PC-3 (cell line): ENCODE data around the gene PRDM15. TPM values are rescaled to one million over a fixed set of nuclear protein-coding genes. Genes with fewer than 3 reads are reported as not detected.

Experiments used
- ATAC-seq: fragments of 200-7000 bp; cut with Tn5 transposase; 2 replicates; pipeline ENCODE4 v1.9.1; 2020; ENCODE audit warnings: mild to moderate bottlenecking, moderate library complexity
- BruUV-seq: library from RNA; stranded (reverse); fragments of 400-500 nt; replicated peaks from 2 replicates; lab custom pipeline; 2021; lab: Mats Ljungman, UMichigan
- CTCF ChIA-PET: fragments of 300-600 bp; sonication (Branson Sonifier 250); formaldehyde crosslinking; loops from one replicate; lab custom pipeline; 2022; ENCODE audit warnings: antibody characterized with exemption; lab: Charles Lee
- POLR2A ChIA-PET: fragments of 300-600 bp; sonication (Branson Sonifier 250); formaldehyde crosslinking; loops from one replicate; lab custom pipeline; 2022; ENCODE audit warnings: antibody characterized with exemption; ENCODE audit not compliant: unreplicated experiment; lab: Charles Lee
- DNase-seq: peaks from one replicate; pipeline ENCODE4 v3.0.0-alpha.2; 2015
- H2AFZ ChIP-seq: fragments of 300-600 bp; sonication (generic); 2 replicates; pipeline ENCODE4 v1.6.0; 2016; ENCODE audit warnings: antibody characterized with exemption, low read length
- H3F3A ChIP-seq: fragments of 300-600 bp; sonication (generic); one replicate; pipeline ENCODE4 v1.6.0; 2017; ENCODE audit warnings: antibody characterized with exemption, low read length, control low read depth, mild to moderate bottlenecking; ENCODE audit not compliant: unreplicated experiment
- H3K27ac ChIP-seq: fragments of 300-600 bp; sonication (generic); 2 replicates; pipeline ENCODE4 v1.5.1; 2016; ENCODE audit warnings: mild to moderate bottlenecking, low read length
- H3K27me3 ChIP-seq: fragments of 300-600 bp; sonication (generic); 2 replicates; pipeline ENCODE4 v1.6.1; 2016; ENCODE audit warnings: low read length, mixed read lengths
- H3K36me3 ChIP-seq: fragments of 300-600 bp; sonication (generic); 2 replicates; pipeline ENCODE4 v1.6.1; 2016; ENCODE audit warnings: low read depth, mixed run types, low read length, mixed read lengths
- H3K4me1 ChIP-seq: fragments of 300-600 bp; sonication (generic); 2 replicates; pipeline ENCODE4 v1.5.1; 2016; ENCODE audit warnings: low read length; ENCODE audit not compliant: insufficient read depth
- H3K4me2 ChIP-seq: fragments of 300-600 bp; sonication (generic); 2 replicates; pipeline ENCODE4 v1.6.0; 2016; ENCODE audit warnings: low read length
- H3K4me3 ChIP-seq: fragments of 300-600 bp; sonication (generic); 2 replicates; pipeline ENCODE4 v1.5.1; 2016; ENCODE audit warnings: mild to moderate bottlenecking, low read length, mixed read lengths
- H3K79me2 ChIP-seq: fragments of 300-600 bp; sonication (generic); 2 replicates; pipeline ENCODE4 v1.6.1; 2017; ENCODE audit warnings: low read length, mixed read lengths
- H3K9ac ChIP-seq: fragments of 300-600 bp; sonication (generic); 2 replicates; pipeline ENCODE4 v1.6.0; 2016; ENCODE audit warnings: mild to moderate bottlenecking, low read length
- H3K9me2 ChIP-seq: fragments of 300-600 bp; sonication (generic); replicated peaks from 2 replicates; pipeline ENCODE4 v1.6.1; 2016; ENCODE audit warnings: mixed run types, low read length, mixed read lengths
- H3K9me3 ChIP-seq: fragments of 300-600 bp; sonication (generic); 2 replicates; pipeline ENCODE4 v1.6.1; 2016; ENCODE audit warnings: low read length, mixed read lengths
- H4K20me1 ChIP-seq: fragments of 300-600 bp; sonication (generic); 2 replicates; pipeline ENCODE4 v1.6.1; 2016; ENCODE audit warnings: low read length, mixed read lengths
- CTCF ChIP-seq: fragments of 300-600 bp; sonication (generic); conservative IDR thresholded peaks from 2 replicates; pipeline ENCODE4 v1.5.1; 2017; ENCODE audit warnings: antibody characterized with exemption, low read depth, mild to moderate bottlenecking, low read length
- EZH2 ChIP-seq: fragments of 300-600 bp; sonication (generic); IDR thresholded peaks from one replicate; pipeline ENCODE4 v1.6.1; 2017; ENCODE audit warnings: antibody characterized with exemption, mild to moderate bottlenecking, low read length; ENCODE audit not compliant: unreplicated experiment
- EZH2phosphoT487 ChIP-seq: fragments of 300-600 bp; sonication (generic); IDR thresholded peaks from 2 replicates; pipeline ENCODE4 v1.6.1; 2018; ENCODE audit warnings: mild to moderate bottlenecking, antibody characterized with exemption, low read length, borderline replicate concordance
- intact Hi-C: fragments of 100-400 bp; cut with micrococcal nuclease; formaldehyde crosslinking; loops from 2 replicates; pipeline ENCODE4 v1.9.0; 2023
- total RNA-seq: library from RNA; depleted of rRNA; stranded (reverse); fragments of >200 nt; gene quantifications from 2 replicates; pipeline ENCODE4 v1.2.3, GENCODE V29; 2014

The PRDM15 gene
- total RNA-seq, 1 experiment from 2014 or later, result 13.4 TPM

GRCh38 chr21:41825216-41825615, 53.9 kb downstream of the PRDM15 start:
- CTCF ChIA-PET, result no interaction called here
- no TSS peak for BruUV-seq

GRCh38 chr21:41824466-41825207, 54.5 kb downstream of the PRDM15 start:
- no peak overlapping the region for H3K4me3 ChIP-seq
- no peak for TF ChIP-seq EZH2
- no peak for TF ChIP-seq EZH2phosphoT487
- POLR2A ChIA-PET, result no interaction called here
- intact Hi-C loops, result no loop called here
- H3K36me3 ChIP-seq, result no peaks in the 10 kb centered on the region; the same call in 1 of the 2 replicates
- H3K27me3 ChIP-seq, result no peaks in the 10 kb centered on the region
- no peaks in the 10 kb centered on the region for H3K79me2 ChIP-seq
- H3K9me2 ChIP-seq, result no peaks in the 10 kb centered on the region
- H3F3A ChIP-seq, result no peaks in the 10 kb centered on the region
- H3K9ac ChIP-seq, result no peak overlapping the region
- no peaks in the 10 kb centered on the region for H4K20me1 ChIP-seq
- BruUV-seq, result no TSS peak
- H3K9me3 ChIP-seq, result no peaks in the 10 kb centered on the region
- H2AFZ ChIP-seq, result no peak overlapping the region
- DNase-seq (no peak), ATAC-seq (no peak)
- H3K4me1 ChIP-seq, result peaks cover 5% of the 10 kb centered on the region; the same call in 1 of the 2 replicates
- CTCF ChIA-PET, result no interaction called here
- no peak overlapping the region for H3K27ac ChIP-seq
- no peak overlapping the region for H3K4me2 ChIP-seq

More at GRCh38 chr21:41825216-41825615, 53.9 kb downstream of the PRDM15 start:
- H3K9me2 ChIP-seq, result no peaks in the 10 kb centered on the region
- TF ChIP-seq EZH2phosphoT487 (no peak), EZH2 (no peak)
- no peak overlapping the region for H3K4me2 ChIP-seq
- no peak overlapping the region for H3K9ac ChIP-seq
- H3K9me3 ChIP-seq, result no peaks in the 10 kb centered on the region
- no peaks in the 10 kb centered on the region; the same call in 1 of the 2 replicates for H3K36me3 ChIP-seq
- H3K27me3 ChIP-seq, result no peaks in the 10 kb centered on the region
- POLR2A ChIA-PET, result no interaction called here
- peaks cover 5% of the 10 kb centered on the region; the same call in 1 of the 2 replicates for H3K4me1 ChIP-seq
- H3K27ac ChIP-seq, result no peak overlapping the region
- no peaks in the 10 kb centered on the region for H4K20me1 ChIP-seq
- no peaks in the 10 kb centered on the region for H3K79me2 ChIP-seq
- ATAC-seq, result no peak
- H3F3A ChIP-seq, result no peaks in the 10 kb centered on the region
- no peak for DNase-seq
- intact Hi-C loops, result no loop called here
- H3K4me3 ChIP-seq, result no peak overlapping the region
- H2AFZ ChIP-seq, result no peak overlapping the region

- no peaks in the 10 kb centered on the region for H3K9me2 ChIP-seq
- DNase-seq (no peak), ATAC-seq (no peak)
- no peak overlapping the region for H3K4me3 ChIP-seq
- BruUV-seq, result no TSS peak
- TF ChIP-seq EZH2phosphoT487 (no peak), CTCF (no peak), EZH2 (no peak)
- intact Hi-C loops, result no loop called here
- no peaks in the 10 kb centered on the region for H3F3A ChIP-seq
- CTCF ChIA-PET, result no interaction called here
- POLR2A ChIA-PET, result no interaction called here
- H3K4me2 ChIP-seq, result no peak overlapping the region
- H3K36me3 ChIP-seq, result no peaks in the 10 kb centered on the region; the same call in 1 of the 2 replicates
- H3K9me3 ChIP-seq, result no peaks in the 10 kb centered on the region
- H2AFZ ChIP-seq, result no peak overlapping the region
- no peaks in the 10 kb centered on the region for H4K20me1 ChIP-seq
- no peaks in the 10 kb centered on the region for H3K79me2 ChIP-seq
- no peaks in the 10 kb centered on the region for H3K27me3 ChIP-seq
- peaks cover 5% of the 10 kb centered on the region; the same call in 1 of the 2 replicates for H3K4me1 ChIP-seq
- H3K9ac ChIP-seq, result no peak overlapping the region
- H3K27ac ChIP-seq, result no peak overlapping the region
Measured at GRCh38 chr21:41823906-41824305, 55.2 kb downstream of the PRDM15 start.
